ENCODE measurements around the gene IL23R. TPM values are rescaled to one million over a fixed set of nuclear protein-coding genes. Genes with fewer than 3 reads are reported as not detected.
A peak's percentile ranks its signal among the peaks of the same experiment; 100 is the strongest.

Gene IL23R
- polyA plus RNA-seq, 1 of the 3 experiments (the other 2 are of a cell fraction), result not detected

DNA sequence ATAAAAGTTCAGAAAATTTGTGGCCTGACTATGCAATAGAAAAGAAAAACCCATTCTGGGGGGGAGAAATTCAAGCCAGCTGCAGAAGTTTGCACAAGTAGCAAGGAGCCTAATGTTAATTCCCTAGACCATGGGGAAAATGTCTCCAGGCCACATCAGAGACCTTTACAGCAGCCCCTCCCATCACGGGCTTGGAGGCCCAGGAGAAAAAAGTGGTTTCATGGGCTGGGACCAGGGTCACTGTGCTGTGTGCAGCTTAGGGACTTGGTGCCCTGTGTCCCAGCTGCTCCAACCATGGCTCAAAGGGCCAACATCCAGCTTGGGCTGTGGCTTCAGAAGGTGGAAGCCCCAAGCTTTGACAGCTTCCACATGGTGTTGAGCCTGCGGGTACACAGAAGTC lies 42.0 kb downstream of the IL23R start:
- Histone ChIP-seq H3K4me3 (ENCODE audit: low read depth in 2 of 2, low read length in 1 of 2) (no peak overlapping the region), H3K79me2 (ENCODE audit: insufficient read depth) (no peaks in the 10 kb centered on the region), H3K36me3 (replicated peaks in 1 of 2; ENCODE audit: control insufficient read depth in 1 of 2, insufficient read depth in 2 of 2, low read length in 1 of 2) (no peaks in the 10 kb centered on the region), H3F3A (replicated peaks; ENCODE audit: insufficient read depth) (peaks cover 3% of the 10 kb centered on the region), H4K20me1 (ENCODE audit: insufficient read depth) (no peaks in the 10 kb centered on the region), H3K9me3 (no peaks in the 10 kb centered on the region), H3K9ac (no peak overlapping the region), H3K4me2 (no peak overlapping the region), H3K27me3 (ENCODE audit: insufficient read depth) (no peaks in the 10 kb centered on the region), H2AFZ (ENCODE audit: low read depth) (no peak overlapping the region), H3K4me1 (ENCODE audit: control insufficient read depth in 1 of 2, insufficient read depth in 2 of 2, low read depth in 1 of 2, low read length in 1 of 2) (no peaks in the 10 kb centered on the region; a peak in 2 of 4 replicates), H3K9me2 (no peaks in the 10 kb centered on the region), H3K27ac (ENCODE audit: low read depth in 2 of 2, low read length in 1 of 2) (no peak overlapping the region)
- CTCF ChIA-PET, result interaction anchor here (1.3 to 9.4 kb wide), 3 partner anchors 59 to 292 kb away, joined by 4 to 67 read pairs (median 43); no protein-coding TSS in a partner anchor
- DNase-seq, result no peak
- POLR2A ChIA-PET, result no interaction called here
- TF ChIP-seq TEAD4 (IDR thresholded peaks at IDR 0.05; ENCODE audit: borderline replicate concordance, insufficient read depth), result no peak
- TF ChIP-seq FOXJ3 (CRISPR knock-in tag; IDR thresholded peaks at IDR 0.05), result no peak
- TF ChIP-seq, protein P1, sequence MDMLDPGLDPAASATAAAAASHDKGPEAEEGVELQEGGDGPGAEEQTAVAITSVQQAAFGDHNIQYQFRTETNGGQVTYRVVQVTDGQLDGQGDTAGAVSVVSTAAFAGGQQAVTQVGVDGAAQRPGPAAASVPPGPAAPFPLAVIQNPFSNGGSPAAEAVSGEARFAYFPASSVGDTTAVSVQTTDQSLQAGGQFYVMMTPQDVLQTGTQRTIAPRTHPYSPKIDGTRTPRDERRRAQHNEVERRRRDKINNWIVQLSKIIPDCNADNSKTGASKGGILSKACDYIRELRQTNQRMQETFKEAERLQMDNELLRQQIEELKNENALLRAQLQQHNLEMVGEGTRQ (IDR thresholded peaks at IDR 0.05; ENCODE audit: borderline replicate concordance, low read depth, low read length), result no peak
- no peak for TF ChIP-seq CHD2 (IDR thresholded peaks at IDR 0.05; ENCODE audit: low read length, partially characterized antibody)
- no peak for TF ChIP-seq SIN3A (IDR thresholded peaks at IDR 0.05; ENCODE audit: borderline replicate concordance, low read depth, low read length)
- no peak for TF ChIP-seq GATA2 (CRISPR knock-in tag; IDR thresholded peaks at IDR 0.05)
- TF ChIP-seq JUND (IDR thresholded peaks at IDR 0.05), result no peak
- 67% methylated on average over 1 of the region's 2 CpGs for WGBS (ENCODE audit: low lambda C conversion rate)

DNA sequence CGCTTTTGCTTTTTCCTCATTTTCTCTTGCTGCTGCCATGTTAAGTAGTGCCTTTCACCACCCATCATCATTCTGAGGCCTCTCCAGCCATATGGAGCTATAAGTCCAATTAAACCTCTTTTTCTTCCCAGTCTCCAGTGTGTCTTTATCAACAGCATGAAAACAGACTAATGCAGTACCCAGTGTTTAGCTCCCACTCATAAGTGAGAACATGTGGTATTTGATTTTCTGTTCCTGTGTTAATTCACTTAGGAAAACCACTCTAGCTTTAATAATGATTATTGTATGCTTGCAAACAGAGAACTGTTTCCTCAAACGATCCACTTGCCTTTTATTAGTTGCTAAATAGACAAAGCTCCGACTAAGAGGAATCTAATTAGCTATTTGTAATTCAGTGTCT lies 43.3 kb downstream of the IL23R start:
- no peaks in the 10 kb centered on the region for H3K27me3 ChIP-seq (ENCODE audit: insufficient read depth)
- H3F3A ChIP-seq (replicated peaks; ENCODE audit: insufficient read depth), result peaks cover 3% of the 10 kb centered on the region
- no peak overlapping the region for H3K4me2 ChIP-seq
- POLR2A ChIA-PET, result interaction anchor here (0.9 kb wide), 1 partner anchor 156 kb away, joined by 3 read pairs; the partner anchor contains the start of gene SLC35D1
- no peak overlapping the region for H3K9ac ChIP-seq
- DNase-seq, result peak; percentile 10
- 36% methylated on average over 3 of the region's 3 CpGs for WGBS (ENCODE audit: low lambda C conversion rate)
- no peaks in the 10 kb centered on the region for H3K79me2 ChIP-seq (ENCODE audit: insufficient read depth)
- no peaks in the 10 kb centered on the region for H3K36me3 ChIP-seq (replicated peaks in 1 of 2; ENCODE audit: control insufficient read depth in 1 of 2, insufficient read depth in 2 of 2, low read length in 1 of 2)
- H3K27ac ChIP-seq (ENCODE audit: low read depth in 2 of 2, low read length in 1 of 2), result peak overlapping the region in 1 of 2 experiments; percentile 18; a peak in 2 of 4 replicates
- no peaks in the 10 kb centered on the region; a peak in 2 of 4 replicates for H3K4me1 ChIP-seq (ENCODE audit: control insufficient read depth in 1 of 2, insufficient read depth in 2 of 2, low read depth in 1 of 2, low read length in 1 of 2)
- H4K20me1 ChIP-seq (ENCODE audit: insufficient read depth), result no peaks in the 10 kb centered on the region
- H3K9me2 ChIP-seq, result no peaks in the 10 kb centered on the region
- no peak overlapping the region for H2AFZ ChIP-seq (ENCODE audit: low read depth)
- no peaks in the 10 kb centered on the region for H3K9me3 ChIP-seq
- no peak overlapping the region for H3K4me3 ChIP-seq (ENCODE audit: low read depth in 2 of 2, low read length in 1 of 2)
- CTCF ChIA-PET, result interaction anchor here (0.6 to 9.4 kb wide), 8 partner anchors 10 to 508 kb away, joined by 3 to 85 read pairs (median 4); no protein-coding TSS in a partner anchor
- TF ChIP-seq, protein P1 (IDR thresholded peaks at IDR 0.05; ENCODE audit: borderline replicate concordance, low read depth, low read length), result no peak
- TF ChIP-seq TCF12 (IDR thresholded peaks at IDR 0.05) (no peak), MXI1 (IDR thresholded peaks at IDR 0.05; ENCODE audit: low read depth, low read length) (no peak), ELF1 (IDR thresholded peaks at IDR 0.05) (no peak), USF1 (IDR thresholded peaks at IDR 0.05; ENCODE audit: borderline replicate concordance, low read depth) (no peak), RCOR1 (IDR thresholded peaks at IDR 0.05; ENCODE audit: low read length) (no peak), GATA2 (CRISPR knock-in tag; IDR thresholded peaks at IDR 0.05) (no peak), GABPA (IDR thresholded peaks at IDR 0.05; ENCODE audit: low read depth) (no peak), PBX3 (IDR thresholded peaks at IDR 0.05) (no peak), CHD2 (IDR thresholded peaks at IDR 0.05; ENCODE audit: low read length, partially characterized antibody) (no peak), SMC3 (IDR thresholded peaks at IDR 0.05; ENCODE audit: low read depth, low read length) (no peak), NRF1 (IDR thresholded peaks at IDR 0.05; ENCODE audit: low read depth, low read length) (no peak), FOSL2 (IDR thresholded peaks at IDR 0.05; ENCODE audit: borderline replicate concordance, low read depth) (no peak), RFX5 (IDR thresholded peaks at IDR 0.05; ENCODE audit: low read length) (no peak), TAF1 (IDR thresholded peaks at IDR 0.05; ENCODE audit: borderline replicate concordance, low read depth, low read length) (no peak)
- TF ChIP-seq, protein P2, sequence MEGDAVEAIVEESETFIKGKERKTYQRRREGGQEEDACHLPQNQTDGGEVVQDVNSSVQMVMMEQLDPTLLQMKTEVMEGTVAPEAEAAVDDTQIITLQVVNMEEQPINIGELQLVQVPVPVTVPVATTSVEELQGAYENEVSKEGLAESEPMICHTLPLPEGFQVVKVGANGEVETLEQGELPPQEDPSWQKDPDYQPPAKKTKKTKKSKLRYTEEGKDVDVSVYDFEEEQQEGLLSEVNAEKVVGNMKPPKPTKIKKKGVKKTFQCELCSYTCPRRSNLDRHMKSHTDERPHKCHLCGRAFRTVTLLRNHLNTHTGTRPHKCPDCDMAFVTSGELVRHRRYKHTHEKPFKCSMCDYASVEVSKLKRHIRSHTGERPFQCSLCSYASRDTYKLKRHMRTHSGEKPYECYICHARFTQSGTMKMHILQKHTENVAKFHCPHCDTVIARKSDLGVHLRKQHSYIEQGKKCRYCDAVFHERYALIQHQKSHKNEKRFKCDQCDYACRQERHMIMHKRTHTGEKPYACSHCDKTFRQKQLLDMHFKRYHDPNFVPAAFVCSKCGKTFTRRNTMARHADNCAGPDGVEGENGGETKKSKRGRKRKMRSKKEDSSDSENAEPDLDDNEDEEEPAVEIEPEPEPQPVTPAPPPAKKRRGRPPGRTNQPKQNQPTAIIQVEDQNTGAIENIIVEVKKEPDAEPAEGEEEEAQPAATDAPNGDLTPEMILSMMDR (IDR thresholded peaks at IDR 0.05), result no peak
- TF ChIP-seq, protein P3, sequence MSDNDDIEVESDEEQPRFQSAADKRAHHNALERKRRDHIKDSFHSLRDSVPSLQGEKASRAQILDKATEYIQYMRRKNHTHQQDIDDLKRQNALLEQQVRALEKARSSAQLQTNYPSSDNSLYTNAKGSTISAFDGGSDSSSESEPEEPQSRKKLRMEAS (IDR thresholded peaks at IDR 0.05; ENCODE audit: low read depth), result no peak

Data from SK-N-SH (cell line).